Activated CD4-positive, alpha-beta T cell treated with anti-CD3 and anti-CD28 coated beads for 4 hours (primary cell): ENCODE measurements around the gene ITGA6.

Experiments
- DNase-seq, 2 donors: peaks; one replicate each; pipeline ENCODE4 v3.0.0-alpha.2; 2020

ITGA6 gene

DNA sequence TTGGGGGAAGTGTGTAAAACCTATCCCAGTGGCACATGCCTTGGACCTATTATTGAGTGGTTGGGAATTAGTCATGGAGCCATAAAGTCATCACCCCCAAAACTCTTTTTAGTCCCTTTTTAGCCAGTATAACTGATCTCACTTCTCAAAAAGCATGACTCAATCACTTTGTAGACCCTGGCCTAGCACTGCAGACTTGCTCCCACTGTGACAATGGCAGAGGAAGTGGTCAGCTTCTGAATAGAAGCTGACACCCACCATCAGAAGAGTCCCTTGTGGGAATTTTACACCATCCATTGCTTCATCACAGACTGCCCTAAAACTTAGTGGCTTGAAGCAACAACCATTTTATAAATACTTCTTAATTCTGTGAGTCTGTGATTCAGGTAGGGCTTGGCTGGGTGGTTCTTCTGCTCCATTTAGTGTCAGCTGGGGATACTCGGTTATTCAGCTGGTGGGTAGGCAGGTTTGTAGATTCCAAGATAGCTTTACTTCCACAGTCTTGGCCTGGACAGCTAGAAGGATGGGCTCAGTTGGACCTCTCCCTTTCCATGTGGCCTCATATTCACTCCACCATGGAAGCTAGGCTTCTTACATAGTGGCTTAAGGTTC lies 10.8 kb upstream of the ITGA6 start:
- no peak for DNase-seq

DNA sequence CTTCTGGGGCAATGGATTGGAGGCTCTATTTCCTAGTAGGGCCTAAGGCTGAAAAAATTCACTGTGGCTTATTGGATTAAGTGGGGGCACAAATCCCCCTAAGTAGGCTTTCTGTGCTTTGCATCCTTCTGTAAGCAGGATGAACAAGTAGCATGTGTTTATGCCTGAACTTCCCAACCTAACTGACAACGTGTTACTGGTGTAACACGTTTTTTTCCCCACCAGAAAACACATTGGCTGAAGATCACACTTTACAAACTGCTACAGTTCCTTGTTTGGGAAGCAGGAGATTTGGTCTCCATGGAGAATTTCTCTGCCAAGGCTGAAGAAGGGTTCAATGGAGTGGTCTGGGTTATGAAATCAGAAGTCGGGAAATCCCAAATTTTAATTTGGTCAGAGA lies 7.2 kb upstream of the ITGA6 start:
- DNase-seq = no peak

DNA sequence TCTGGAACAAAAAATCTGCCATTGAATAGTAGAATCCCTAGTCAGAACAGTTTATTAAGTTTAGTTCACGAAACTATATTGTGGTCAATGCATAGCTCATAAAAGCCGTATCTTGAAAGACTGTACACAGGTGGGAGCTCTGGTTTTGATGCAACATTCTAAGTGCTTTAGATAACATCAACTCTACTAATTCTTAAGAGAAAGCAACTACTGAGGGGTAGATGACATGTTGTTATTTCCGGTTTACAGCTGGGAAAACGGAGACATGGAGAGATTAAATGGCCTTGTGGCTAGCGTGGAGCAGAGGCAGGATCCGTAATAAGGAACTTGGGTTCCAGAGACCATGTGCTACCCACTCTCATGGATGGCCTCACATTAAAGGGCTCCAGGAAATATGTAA lies 4.2 kb upstream of the ITGA6 start:
- DNase-seq = no peak

DNA sequence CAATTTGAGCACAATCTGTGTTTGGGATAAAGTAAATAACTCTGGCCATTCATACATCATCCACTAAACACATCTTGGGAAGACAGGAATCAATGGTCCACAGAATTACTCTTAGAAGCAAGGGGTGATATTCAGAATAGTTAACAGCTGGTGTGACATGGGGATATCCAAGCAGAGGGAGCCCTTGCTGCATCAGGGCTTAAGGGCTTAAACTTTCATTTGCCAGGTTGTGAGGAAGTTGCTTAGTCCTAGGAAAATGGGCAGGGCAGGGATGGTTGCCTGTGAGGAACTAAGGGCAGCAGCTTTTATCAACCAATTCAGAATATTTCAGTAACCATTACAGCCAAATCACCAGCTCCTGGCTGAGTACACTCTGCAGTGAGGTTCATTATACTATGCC lies 2.0 kb upstream of the ITGA6 start:
- no peak for DNase-seq

DNA sequence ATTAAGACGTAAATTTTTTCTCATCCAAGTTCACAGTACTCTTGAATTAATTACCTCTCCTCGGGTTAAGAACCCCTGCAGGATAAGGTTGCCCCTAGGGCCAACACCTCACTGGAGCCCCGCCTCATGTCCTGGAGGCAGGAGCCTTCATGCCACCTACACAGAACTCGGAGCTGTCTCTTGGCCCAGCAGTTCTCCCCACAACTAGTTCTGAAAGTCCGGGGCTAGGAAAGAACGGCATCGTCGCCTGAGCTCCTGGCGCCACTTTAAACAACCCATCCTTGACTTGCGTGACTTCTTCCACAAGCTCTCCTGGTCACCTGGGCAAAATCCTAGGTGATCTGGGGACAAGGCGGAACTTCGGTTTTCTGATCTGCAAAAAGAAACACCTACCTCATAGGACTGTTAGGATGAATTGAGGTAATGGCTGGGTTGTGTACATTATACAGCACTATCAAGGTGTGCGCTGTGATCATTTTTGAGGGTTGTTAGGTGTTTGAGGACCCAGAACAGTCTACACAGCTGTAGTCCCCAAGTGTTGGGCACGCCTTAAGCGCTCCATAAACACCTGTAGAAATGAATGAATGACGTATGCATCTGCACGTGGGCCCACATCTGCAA lies 641 bp upstream of the ITGA6 start:
- DNase-seq = no peak

DNA sequence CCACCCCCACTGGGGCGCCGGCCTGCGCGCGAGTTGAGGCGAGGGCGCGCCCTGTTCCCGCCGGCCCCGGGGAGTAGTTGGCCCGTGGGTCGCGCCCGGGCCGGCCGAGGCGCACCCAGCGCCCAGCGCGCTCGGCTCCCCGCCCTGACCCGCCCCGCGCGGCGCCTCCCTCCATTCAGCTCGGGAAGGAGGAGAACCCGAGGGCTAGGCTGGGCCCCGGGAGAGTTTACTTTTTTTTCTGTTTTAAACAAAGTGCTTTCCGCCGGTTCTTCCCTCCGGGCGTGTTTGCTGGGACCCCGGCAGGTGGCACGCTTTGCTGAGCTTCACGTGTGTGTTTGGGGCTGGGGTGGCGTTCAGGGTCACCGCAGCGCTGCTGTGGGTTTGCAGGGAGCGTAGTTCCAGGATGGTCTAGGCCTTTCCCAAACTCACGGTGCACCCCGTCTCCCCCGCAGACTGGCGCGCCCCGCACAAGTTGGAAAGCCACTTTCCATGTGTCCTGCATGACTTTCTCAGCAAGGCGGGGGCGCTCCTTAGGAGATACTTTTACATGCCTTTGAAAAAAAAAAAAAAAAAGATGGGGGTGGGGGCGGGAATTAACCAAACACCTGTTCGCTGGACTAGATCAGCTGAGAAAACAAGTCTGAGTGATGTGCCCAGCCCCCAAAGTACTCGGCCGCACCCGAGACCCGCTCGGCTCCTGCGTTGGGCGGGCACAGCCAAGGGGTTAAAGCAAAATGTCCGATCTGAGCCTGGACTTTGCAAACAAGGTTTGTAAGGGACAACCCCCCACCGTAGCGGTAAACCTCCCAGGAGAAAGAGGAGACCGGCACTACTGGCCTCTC lies 825 bp downstream of the ITGA6 start:
- peak; percentile 67 for DNase-seq

DNA sequence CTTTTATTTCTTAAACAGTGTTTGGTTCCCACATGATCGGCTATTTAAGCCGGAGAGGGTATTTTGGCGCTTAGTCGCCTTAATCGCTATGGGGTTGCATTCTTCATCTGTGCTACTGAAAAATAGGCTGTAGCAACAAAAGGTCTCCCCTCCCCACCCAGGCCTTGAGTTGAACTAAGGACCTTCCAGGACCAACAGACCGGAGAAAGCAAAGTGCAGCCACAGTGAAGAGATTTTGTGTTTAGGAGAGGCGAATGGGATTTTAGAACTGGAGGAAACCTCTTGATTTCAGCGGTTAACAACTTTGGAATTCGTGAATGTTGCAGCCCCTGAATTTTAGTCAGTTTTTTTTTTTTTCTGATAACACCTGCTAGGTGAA lies 1.4 kb downstream of the ITGA6 start:
- DNase-seq = no peak

DNA sequence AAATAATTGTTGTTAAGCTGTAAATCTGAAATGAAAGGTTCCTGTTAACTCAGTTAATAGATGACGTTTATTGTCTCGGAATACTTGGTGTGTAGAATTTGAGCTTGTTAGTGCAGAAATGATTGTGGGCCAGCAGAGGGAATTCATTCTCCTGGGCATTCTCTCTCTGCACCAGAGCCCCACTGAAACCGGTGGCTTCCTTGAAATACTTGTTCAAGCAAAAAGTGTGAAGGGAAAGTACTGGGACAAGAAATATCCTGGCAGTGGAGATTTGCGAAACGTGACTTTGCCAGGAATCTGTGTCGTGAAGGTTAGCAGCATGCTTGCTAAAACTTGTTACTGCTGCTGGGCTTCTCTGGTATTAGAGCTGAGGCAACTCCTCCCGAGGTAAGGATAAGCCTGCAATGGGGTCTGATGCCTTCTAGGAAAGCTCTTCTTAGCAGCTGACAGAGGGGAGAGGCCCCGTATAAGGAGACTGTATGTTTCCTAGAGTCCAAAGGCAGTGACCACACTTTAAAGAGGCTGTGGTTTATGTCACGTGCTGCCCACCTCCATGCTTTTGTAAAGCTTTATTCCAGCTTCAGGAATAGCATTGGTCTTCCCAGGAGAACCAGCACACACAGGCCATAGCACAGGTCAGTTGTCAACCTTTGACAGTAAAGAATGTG lies 2.0 kb downstream of the ITGA6 start:
- no peak for DNase-seq

DNA sequence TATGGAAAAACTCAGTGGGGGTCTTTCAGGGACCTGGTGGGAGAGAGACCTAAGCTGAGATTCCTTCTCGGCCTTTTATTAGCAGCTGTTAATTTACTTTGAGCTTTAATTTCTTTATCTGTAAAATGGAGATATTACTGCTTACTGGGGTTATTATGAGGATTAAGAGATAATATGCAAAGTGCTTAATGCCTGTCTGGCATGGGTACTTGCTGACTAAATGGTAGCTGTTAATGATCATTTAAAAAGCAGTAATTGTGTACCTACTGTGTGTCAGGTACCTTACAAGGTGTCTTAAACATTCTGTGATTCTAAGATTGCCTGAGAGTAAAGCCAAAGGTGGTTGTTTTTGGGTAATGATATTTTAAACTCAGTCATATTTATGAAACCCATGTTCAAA lies 2.6 kb downstream of the ITGA6 start:
- no peak for DNase-seq

DNA sequence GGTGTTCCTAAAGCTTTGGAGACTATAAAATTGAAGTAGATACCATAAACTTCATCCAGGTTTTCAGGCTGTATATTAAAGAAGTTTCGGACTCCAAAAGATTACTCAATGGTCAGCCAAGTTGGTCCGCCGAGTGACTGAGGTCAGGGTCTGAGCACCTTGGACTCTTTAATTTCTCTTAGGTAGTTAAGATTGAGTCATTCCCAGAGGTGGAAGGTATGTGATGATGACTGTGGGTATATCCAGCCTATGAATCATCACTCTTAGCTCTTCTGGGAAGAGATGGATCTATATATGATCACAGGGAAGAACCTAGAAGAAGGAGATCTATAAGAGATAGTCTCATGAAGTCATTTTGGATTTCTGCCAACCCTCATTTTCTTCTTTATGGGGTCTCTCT lies 3.3 kb downstream of the ITGA6 start:
- DNase-seq = no peak

DNA sequence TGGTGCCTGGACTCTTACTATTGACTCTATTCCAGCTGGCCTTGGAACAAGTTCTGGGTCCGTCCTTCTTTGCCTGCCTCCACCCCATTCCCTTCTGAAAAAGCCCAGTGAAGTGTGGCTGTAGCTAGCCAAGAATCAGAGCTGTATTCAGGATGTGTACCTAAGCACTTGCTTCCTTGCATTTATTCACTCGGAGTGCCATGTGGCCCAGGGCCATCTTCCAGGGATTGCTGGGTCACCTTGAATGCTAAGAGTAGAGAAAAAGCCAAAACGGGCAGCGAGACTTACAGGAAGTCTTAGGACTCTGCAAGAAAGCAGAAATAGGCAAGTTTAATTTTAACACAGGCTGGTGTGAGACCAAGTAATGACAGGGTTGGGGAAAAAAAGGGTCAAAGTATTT lies 4.1 kb downstream of the ITGA6 start:
- no peak for DNase-seq

DNA sequence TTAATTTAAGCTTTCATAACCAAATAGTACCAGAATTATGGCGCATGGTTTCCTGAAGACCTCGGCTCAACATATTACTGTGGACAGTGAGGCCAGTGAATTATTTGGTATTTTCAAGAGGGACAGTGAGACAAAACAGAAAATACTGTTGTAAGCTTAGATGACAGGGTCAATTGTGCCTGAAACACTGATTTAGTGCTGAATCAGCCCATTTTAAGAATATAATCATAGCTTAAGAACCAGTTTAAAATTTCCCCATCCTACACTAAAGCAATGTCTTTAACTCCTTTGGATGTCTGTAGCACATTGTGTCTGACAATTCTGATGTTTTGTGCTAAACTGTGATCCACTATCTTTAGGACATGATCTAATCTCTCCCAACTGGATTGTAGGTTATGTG lies 4.6 kb downstream of the ITGA6 start:
- DNase-seq = no peak

DNA sequence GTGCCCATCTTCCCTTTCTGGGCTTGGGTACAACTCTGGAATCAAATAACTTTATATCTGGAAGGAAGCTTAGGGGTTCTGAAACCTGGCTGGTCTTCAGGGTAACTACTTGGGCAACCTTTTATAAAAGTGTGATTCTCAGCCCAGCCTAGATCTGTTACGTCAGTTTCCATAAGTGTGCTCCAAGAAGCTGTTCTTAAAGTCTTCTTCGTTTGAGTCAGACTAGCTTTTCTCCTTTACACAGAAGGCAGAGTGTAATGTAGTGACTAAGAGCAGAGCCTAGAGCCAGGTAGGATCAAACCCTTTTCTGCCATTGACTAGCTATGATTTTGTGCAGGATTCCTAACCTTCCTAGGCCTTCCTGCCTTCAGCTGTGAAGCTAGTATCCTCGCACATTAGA lies 5.8 kb downstream of the ITGA6 start:
- DNase-seq = no peak

DNA sequence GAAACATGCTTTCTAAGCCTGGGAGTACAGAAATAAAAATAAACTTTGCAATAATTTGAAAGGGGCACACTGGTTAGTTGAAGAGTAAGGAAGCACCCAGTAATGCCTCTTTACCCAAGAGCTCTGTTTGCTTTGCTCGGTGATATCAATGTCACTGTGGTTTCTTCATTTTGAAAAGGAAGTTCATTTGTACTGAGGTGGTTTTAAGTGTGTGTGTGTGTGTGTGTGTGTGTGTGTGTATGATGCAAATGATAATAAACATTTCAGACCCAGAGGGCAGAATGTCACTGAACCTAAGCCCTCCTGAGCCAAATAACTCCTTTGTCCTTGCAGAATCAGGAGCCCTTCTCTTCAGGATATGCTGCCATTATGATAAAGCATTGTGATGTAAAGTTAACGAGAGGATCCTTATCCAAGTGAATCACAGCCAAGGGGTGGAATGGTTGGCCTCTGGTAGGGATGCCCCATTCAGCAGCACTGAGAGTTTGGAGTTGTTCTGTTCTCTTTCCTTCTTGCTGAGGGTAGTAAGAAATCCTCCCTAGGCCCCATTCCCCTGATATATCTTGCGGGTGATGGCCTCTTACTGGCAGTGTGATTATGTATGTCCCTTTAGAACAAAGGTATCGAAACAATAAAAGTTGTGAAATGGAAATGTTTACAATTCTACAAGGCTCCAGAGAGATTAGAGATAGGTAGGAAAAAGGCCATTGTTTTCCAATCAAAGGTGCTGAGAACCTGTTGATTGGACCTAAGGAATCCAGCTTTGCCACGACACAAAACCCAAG lies 7.6 kb downstream of the ITGA6 start:
- peak; percentile 44 to 48 for DNase-seq

DNA sequence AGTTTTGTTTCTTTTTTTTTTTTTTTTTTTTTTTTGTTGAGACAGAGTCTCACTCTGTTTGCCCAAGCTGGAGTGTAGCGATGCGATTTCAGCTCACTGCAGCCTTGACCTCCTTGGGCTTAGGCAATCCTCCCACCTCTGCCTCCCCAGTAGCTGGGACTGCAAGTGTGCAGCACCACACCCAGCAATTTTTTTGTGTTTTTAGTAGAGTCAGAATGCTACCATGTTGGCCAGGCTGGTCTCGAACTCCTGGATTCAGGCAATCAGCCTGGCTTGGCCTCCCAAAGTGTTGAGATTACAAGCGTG lies 8.2 kb downstream of the ITGA6 start:
- no peak for DNase-seq

DNA sequence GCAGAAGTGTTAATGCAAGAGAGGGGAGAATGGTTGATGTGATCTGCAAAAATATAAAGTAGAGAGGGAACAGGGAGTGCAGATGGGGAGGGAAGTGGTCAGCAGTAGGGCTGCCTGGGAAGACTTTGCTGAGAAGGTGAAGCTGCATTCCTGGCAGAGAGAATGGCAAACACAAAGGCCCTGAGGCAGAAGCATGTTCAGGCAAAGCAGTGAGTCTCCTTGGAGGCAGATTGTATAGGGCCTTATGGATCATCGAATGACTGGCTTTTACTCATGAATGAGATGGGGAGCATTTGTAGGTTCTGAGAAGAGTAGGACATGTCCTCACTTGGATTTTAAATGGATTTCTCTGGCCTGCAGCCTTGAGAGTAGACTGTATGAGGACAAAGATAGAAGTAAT lies 9.5 kb downstream of the ITGA6 start:
- DNase-seq = no peak

DNA sequence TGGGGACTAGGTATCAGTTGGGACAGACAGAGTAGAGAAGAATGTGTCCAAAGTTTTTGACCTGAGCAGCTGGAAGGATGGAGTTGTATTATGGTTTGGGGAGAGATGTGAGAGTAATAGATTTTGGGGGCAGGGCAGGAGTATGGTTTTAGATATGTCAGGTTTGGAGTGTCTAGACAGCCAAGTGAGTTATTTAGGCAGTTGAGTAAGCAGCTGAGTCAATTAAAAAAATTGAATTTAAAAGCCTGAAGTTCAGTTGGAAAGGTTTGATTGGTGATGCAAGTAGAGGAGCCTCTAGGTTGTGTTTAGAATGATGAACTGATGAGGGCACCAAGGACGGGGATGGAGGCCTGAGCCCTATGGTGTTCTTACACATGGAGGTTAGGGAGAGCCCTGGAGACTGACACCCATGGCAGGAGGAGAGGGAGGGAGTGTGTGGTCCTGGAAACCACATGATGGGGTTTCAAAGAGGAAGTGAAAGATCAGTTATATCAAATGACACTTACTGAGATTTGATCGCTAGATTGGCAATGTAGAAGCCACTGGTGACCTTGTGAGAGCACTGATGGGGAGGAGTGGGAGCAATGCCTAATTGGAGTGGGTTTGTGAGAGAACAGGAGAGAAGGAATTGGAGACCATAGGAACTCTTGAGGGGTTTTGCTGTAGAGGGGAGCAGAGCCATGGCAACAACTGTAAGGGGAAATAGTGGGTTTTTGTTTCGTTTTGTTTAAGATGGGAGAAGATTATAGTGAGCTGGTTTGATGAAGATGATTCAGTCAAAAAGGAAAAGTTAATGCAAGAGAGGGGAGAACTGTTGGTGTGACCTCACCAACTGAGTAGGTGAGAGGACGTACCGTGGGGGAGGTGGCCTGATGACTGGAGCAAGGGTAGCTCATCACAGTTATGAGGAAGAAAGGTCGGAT lies 10.3 kb downstream of the ITGA6 start:
- peak; percentile 66 to 68 for DNase-seq

DNA sequence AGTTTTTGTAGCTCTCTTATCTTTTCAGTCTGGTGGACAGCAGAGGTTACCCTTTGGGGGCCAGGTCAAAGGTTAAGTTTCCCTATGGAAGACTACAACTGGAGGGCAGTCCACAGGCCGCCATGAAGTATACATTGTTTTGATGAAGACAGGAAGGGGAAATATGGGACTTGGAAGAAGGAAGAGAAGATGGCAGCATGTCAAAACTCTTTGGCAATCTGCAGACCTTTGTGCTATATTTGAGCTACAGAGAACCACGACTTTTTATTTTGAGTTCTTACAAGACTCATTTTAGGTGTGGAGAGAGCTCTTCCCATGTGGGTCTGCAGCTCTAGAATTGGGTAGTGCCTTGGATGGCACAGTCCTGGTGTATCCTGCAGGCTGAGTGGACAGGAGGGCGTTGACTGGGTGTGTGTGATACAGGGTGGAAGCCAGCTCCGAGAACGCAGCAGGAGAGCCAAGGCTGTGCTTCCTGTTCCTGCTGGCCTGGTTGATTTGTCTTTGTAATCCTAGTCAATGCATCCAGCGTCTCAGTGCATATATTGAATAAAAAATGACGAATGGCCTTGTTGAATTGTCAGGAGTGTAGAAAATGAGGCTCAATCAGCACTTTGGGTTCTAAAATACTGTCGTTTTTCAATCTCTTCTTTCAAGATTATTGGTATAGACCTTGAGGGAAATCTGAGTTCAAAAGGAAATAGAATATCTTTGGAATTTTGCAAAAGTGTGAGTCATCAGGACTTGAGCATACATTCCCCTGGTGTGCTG lies 11.5 kb downstream of the ITGA6 start:
- no peak for DNase-seq

DNA sequence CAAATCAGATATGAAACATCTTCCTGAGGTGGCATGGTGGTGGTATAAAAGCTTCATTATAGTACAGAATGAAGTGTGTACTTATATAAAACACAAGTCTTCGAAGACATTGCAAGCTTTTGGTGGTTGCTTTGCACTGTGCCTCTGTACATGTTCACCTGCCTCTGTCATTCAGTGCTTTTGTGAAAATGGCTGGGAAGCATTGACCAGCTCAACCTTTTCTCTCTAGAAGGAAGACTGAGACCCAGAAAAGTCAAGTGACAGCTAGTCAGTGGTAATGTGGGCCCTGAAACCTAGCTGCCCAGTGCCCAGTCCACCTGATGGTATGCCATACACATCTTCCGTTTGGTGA lies 12.1 kb downstream of the ITGA6 start:
- no peak for DNase-seq

DNA sequence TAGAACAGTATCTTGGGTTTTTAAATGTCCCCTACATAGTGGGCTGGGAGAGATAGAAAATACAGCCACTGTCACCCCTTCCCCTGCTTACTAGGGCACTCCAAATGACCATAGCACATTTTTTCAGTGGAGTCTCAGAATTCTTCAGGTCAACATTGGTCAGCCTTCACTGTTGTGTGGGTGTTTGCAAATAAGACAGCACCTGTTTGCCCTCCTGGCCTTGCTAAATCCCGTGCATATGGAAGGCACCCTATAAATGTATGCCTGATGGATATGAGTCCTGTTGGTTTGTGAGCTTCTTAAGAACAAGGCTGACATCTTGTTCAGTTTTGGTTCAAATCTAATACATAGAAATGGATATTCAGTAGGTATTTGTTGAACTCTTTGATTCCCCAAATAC lies 12.5 kb downstream of the ITGA6 start:
- DNase-seq = no peak

DNA sequence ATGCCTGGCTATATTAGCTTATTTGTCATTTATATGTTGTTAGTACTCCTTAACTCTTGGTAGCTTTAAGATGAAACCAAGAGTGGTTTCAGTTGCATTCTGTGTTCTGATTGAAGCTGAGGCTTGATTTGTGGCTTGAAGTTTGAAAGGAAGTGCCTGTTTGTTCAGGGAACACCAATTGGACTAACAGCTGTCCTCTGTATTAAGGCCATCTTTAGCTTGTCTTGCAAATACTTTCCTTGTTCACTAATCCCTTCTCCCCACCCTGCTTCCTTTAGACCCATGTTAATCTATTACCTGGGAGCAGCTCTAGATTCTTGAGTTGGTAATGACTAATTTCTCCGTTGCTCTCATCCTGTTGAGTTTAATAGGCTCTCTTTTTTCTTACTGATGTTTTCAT lies 13.4 kb downstream of the ITGA6 start:
- no peak for DNase-seq
